Lower lobe of right lung (tissue), 2 donors: ENCODE measurements around the gene WDR93. TPM values are rescaled to one million over a fixed set of nuclear protein-coding genes. Genes with fewer than 3 reads are reported as not detected.

Experiments
- ATAC-seq, 2 donors: fragments of 200-7000 bp; cut with Tn5 transposase; one replicate each; pipeline ENCODE4 v1.9.1; 2020 to 2022; ENCODE audit warnings: mild to moderate bottlenecking in 2 of 2, moderate library complexity in 2 of 2
- DNase-seq: peaks from one replicate; pipeline ENCODE4 v3.0.0-alpha.2; 2020
- H3K27ac ChIP-seq: fragments of 200-600 bp; one replicate; pipeline ENCODE4 v1.8.0; 2022
- H3K27me3 ChIP-seq: fragments of 200-600 bp; one replicate; pipeline ENCODE4 v1.8.0; 2022; ENCODE audit warnings: low read depth
- H3K36me3 ChIP-seq: fragments of 200-600 bp; one replicate; pipeline ENCODE4 v1.8.0; 2022; ENCODE audit warnings: mild to moderate bottlenecking
- H3K4me1 ChIP-seq: fragments of 200-600 bp; one replicate; pipeline ENCODE4 v1.8.0; 2022
- H3K4me3 ChIP-seq: fragments of 200-600 bp; one replicate; pipeline ENCODE4 v1.8.0; 2022; ENCODE audit warnings: mild to moderate bottlenecking
- H3K9me3 ChIP-seq: fragments of 200-600 bp; one replicate; pipeline ENCODE4 v1.8.0; 2022
- intact Hi-C: fragments of 100-400 bp; cut with DNase I; formaldehyde crosslinking; loops from one replicate; pipeline ENCODE4 v1.11.0; 2022
- total RNA-seq: library from RNA; stranded (reverse); fragmentation: NEBNext Ultra II Directional; extraction: Animal tissue kit (Norgen Biotek cat#: 25700); gene quantifications from one replicate; pipeline ENCODE4 v1.2.1, GENCODE V29; 2021
- TF ChIP-seq, protein P1 (sequence below): fragments of 200-600 bp; IDR thresholded peaks from one replicate; pipeline ENCODE4 v1.8.0; 2022; ENCODE audit warnings: antibody characterized with exemption, mild to moderate bottlenecking
- donor health status: DM: no; HTN: yes; CAD: no; lungs with severe emphysema.

The WDR93 gene
- total RNA-seq, 1 donor from 2014 or later, result 1.2 TPM

DNA sequence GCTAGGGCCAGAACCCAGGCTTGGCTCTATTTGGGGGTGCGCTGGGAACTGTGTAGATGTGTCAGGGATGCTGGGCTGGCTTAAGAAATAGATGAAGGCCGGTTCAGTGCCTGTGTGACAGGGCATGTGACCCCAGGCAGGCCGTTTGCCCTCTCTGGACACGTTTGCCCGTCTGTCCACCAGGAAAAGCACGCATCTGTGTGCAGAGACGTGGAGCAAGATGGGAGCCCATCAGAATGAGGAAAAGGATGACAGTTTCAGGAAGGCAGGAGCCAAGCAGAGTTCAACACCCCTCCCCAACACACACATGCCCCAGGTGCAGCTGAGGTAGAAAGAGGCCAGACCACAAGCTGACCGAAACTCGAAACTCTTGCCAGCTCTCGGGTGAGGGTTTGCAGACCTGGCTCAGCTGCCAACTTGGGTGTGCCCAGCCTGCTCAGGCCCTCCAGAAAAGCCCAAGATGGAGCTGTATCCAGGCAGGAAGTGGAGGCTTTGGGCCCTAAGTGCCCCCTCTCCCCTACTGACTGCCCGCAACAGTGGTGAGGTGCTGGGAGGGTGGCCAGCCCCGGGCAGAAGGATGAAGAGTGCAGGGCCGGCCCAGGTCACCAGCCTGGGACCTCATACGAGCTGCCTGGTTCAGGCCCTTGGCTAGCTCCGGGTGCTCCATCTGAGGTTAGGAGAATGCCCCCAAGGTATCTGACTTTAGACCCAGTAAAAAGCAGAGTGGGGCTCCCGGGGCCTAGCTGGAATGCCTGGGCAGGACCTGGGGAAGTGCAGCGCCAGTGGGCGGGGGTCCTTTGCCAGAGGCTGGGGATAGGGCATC is 70.6 kb downstream of the WDR93 start:
- Histone ChIP-seq H3K36me3 (no peaks in the 10 kb centered on the region), H3K4me3 (peak overlapping the region; percentile 6), H3K27ac (peak overlapping the region; percentile 41), H3K27me3 (no peaks in the 10 kb centered on the region), H3K9me3 (no peaks in the 10 kb centered on the region), H3K4me1 (peaks cover 6% of the 10 kb centered on the region)
- DNase-seq, result peak; percentile 66
- ATAC-seq, result peak; percentile 71 to 77
- TF ChIP-seq, protein P1, sequence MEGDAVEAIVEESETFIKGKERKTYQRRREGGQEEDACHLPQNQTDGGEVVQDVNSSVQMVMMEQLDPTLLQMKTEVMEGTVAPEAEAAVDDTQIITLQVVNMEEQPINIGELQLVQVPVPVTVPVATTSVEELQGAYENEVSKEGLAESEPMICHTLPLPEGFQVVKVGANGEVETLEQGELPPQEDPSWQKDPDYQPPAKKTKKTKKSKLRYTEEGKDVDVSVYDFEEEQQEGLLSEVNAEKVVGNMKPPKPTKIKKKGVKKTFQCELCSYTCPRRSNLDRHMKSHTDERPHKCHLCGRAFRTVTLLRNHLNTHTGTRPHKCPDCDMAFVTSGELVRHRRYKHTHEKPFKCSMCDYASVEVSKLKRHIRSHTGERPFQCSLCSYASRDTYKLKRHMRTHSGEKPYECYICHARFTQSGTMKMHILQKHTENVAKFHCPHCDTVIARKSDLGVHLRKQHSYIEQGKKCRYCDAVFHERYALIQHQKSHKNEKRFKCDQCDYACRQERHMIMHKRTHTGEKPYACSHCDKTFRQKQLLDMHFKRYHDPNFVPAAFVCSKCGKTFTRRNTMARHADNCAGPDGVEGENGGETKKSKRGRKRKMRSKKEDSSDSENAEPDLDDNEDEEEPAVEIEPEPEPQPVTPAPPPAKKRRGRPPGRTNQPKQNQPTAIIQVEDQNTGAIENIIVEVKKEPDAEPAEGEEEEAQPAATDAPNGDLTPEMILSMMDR, result no peak
- intact Hi-C loops, result no loop called here

GRCh38 chr15:89761929-89762328 is 71.3 kb downstream of the WDR93 start:
- H3K27me3 ChIP-seq, result no peaks in the 10 kb centered on the region
- no peak overlapping the region for H3K27ac ChIP-seq
- no peak overlapping the region for H3K4me3 ChIP-seq
- H3K36me3 ChIP-seq, result no peaks in the 10 kb centered on the region
- TF ChIP-seq, protein P1, result no peak
- H3K9me3 ChIP-seq, result no peaks in the 10 kb centered on the region
- peaks cover 6% of the 10 kb centered on the region for H3K4me1 ChIP-seq
- no peak for ATAC-seq
- intact Hi-C loops, result no loop called here
- peak; percentile 11 for DNase-seq

GRCh38 chr15:89765694-89766093 is 75.1 kb downstream of the WDR93 start:
- Histone ChIP-seq H3K4me3 (no peak overlapping the region), H3K36me3 (no peaks in the 10 kb centered on the region), H3K9me3 (no peaks in the 10 kb centered on the region), H3K4me1 (peaks cover 2% of the 10 kb centered on the region), H3K27me3 (no peaks in the 10 kb centered on the region), H3K27ac (no peak overlapping the region)
- TF ChIP-seq, protein P1, result no peak
- no peak for ATAC-seq
- DNase-seq, result no peak
- intact Hi-C loops, result no loop called here

- Histone ChIP-seq H3K4me3 (no peak overlapping the region), H3K27ac (no peak overlapping the region), H3K36me3 (no peaks in the 10 kb centered on the region), H3K27me3 (no peaks in the 10 kb centered on the region), H3K9me3 (no peaks in the 10 kb centered on the region), H3K4me1 (no peaks in the 10 kb centered on the region)
- intact Hi-C loops, result no loop called here
- ATAC-seq (peak; percentile 10 to 29), DNase-seq (no peak)
- TF ChIP-seq, protein P1, result no peak
Observed at GRCh38 chr15:89766357-89767311, 76.0 kb downstream of the WDR93 start.

DNA sequence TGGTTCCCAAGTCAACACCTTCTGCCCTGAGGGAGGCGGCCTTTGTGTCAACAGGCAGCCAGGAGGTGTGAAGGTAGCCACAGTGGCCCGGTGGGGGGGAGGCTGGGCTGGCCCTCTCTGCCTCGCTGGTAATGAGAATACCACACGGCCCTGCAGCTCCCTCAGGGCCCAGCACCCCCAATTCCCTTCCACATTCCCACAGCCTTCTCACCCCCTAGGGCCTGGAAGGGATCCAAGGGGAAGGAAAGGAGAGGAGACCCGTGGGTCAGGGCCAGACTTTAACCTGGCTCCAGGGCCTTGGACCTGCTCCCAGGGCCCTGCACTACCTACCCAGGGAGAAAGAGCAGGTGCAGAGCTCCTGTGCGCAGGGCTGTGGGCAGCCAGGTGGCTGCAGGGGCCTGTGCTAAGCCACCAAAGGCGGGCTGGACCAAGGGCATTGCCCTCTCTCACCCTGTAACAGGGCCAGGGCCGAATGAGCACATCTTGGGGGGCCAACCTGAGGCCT is 76.9 kb downstream of the WDR93 start:
- DNase-seq (no peak), ATAC-seq (peak; percentile 11 to 20)
- Histone ChIP-seq H3K4me1 (no peaks in the 10 kb centered on the region), H3K27me3 (no peaks in the 10 kb centered on the region), H3K4me3 (no peak overlapping the region), H3K36me3 (no peaks in the 10 kb centered on the region), H3K9me3 (no peaks in the 10 kb centered on the region), H3K27ac (no peak overlapping the region)
- TF ChIP-seq, protein P1, result no peak
- intact Hi-C loops, result no loop called here
